Caco-2 (cell line): Measurements from ENCODE around the gene PTK7. TPM values are rescaled to one million over a fixed set of nuclear protein-coding genes. Genes with fewer than 3 reads are reported as not detected.

Experiments
- BruUV-seq: library from RNA; stranded (reverse); fragments of 400-500 nt; replicated peaks from 2 replicates; lab custom pipeline; 2021; lab: Mats Ljungman, UMichigan
- CTCF ChIA-PET: fragments of 300-600 bp; sonication (Branson Sonifier 250); formaldehyde crosslinking; loops from one replicate; lab custom pipeline; 2022; ENCODE audit warnings: antibody characterized with exemption; lab: Charles Lee
- POLR2A ChIA-PET: fragments of 300-600 bp; sonication (Branson Sonifier 250); formaldehyde crosslinking; loops from one replicate; lab custom pipeline; 2022; ENCODE audit warnings: antibody characterized with exemption; lab: Charles Lee
- DNase-seq, 2 experiments: peaks; one replicate each; pipeline versions ENCODE4 v3.0.0 to v3.0.0-alpha.2; 2020 to 2022
- H3K27me3 ChIP-seq: replicated peaks from 2 replicates; pipeline ENCODE4 v1.6.0; 2011; ENCODE audit warnings: low read length; ENCODE audit not compliant: control insufficient read depth, insufficient read depth
- H3K36me3 ChIP-seq: 2 replicates; pipeline ENCODE4 v1.5.1; 2011; ENCODE audit warnings: low read length; ENCODE audit not compliant: control insufficient read depth, insufficient read depth
- H3K4me1 ChIP-seq: fragments of 250-450 bp; sonication (Bioruptor Pico); 2 replicates; pipeline ENCODE4 v1.5.1; 2020; ENCODE audit warnings: mild to moderate bottlenecking
- H3K4me3 ChIP-seq: 2 replicates; pipeline ENCODE4 v1.5.1; 2011; ENCODE audit warnings: low read depth, mild to moderate bottlenecking, control low read depth, low read length
- H3K9me3 ChIP-seq: fragments of 250-450 bp; sonication (Bioruptor Pico); 2 replicates; pipeline ENCODE4 v1.5.1; 2020; ENCODE audit warnings: mild to moderate bottlenecking, moderate library complexity
- H3K27ac Mint-ChIP-seq: one replicate; pipeline ENCODE4 v1.8.0; 2022; ENCODE audit warnings: mixed read lengths; ENCODE audit not compliant: unreplicated experiment
- H3K27me3 Mint-ChIP-seq: one replicate; pipeline ENCODE4 v1.8.0; 2022; ENCODE audit warnings: mixed read lengths; ENCODE audit not compliant: insufficient read depth, unreplicated experiment
- H3K36me3 Mint-ChIP-seq: one replicate; pipeline ENCODE4 v1.8.0; 2022; ENCODE audit warnings: mild to moderate bottlenecking, mixed read lengths; ENCODE audit not compliant: insufficient read depth, unreplicated experiment
- H3K4me1 Mint-ChIP-seq: one replicate; pipeline ENCODE4 v1.8.0; 2022; ENCODE audit warnings: low read depth, mixed read lengths; ENCODE audit not compliant: unreplicated experiment
- H3K4me3 Mint-ChIP-seq: one replicate; pipeline ENCODE4 v1.8.0; 2022; ENCODE audit warnings: mild to moderate bottlenecking, moderate library complexity, mixed read lengths; ENCODE audit not compliant: unreplicated experiment
- H3K9me3 Mint-ChIP-seq: one replicate; pipeline ENCODE4 v1.8.0; 2022; ENCODE audit warnings: mixed read lengths; ENCODE audit not compliant: unreplicated experiment
- intact Hi-C: fragments of 100-400 bp; cut with micrococcal nuclease; formaldehyde crosslinking; loops from one replicate; pipeline ENCODE4 v1.10.0; 2022; ENCODE audit not compliant: unreplicated experiment
- total RNA-seq: library from RNA; stranded (reverse); gene quantifications from 2 replicates; pipeline ENCODE4 v1.2.3, GENCODE V29; 2022
- TF ChIP-seq, protein P1 (sequence below), 2 experiments: fragments of 200-600 bp in 1 of 2; IDR thresholded peaks; 1 replicate in 1 of 2; 2 replicates in 1 of 2; pipeline versions ENCODE4 v1.5.1 to v1.8.0; 2011 to 2022; ENCODE audit warnings: antibody characterized with exemption in 1 of 2, control low read depth in 1 of 2, inconsistent platforms in 1 of 2, low read depth in 1 of 2, low read length in 1 of 2, mild to moderate bottlenecking in 1 of 2, moderate library complexity in 1 of 2; ENCODE audit not compliant: insufficient read depth in 1 of 2, severe bottlenecking in 1 of 2, unreplicated experiment in 1 of 2

PTK7 gene
- total RNA-seq, 1 experiment from 2014 or later, result 180 TPM

DNA sequence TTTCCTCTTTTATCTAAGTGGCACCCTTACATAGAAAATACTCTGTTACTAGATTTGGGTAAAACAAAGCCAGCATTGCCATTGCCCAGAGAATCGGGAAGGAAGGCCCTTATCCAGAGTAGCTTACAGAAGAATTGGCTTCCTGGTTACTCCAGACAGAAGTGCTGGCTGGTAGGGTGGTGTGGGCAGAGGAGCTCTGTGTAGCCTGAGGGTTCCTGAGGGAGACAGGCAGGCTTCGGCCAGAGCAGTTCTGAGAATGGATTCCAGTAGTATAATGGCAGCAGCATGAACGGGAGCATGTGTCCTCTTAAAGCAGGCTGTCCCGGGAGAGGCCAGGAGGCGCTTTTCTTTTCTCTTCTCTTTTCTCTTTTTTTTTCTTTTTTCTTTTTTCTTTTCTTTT lies 117.8 kb downstream of the PTK7 start:
- no peaks in the 10 kb centered on the region for H3K9me3 ChIP-seq
- intact Hi-C loops, result no loop called here
- TF ChIP-seq, protein P1, sequence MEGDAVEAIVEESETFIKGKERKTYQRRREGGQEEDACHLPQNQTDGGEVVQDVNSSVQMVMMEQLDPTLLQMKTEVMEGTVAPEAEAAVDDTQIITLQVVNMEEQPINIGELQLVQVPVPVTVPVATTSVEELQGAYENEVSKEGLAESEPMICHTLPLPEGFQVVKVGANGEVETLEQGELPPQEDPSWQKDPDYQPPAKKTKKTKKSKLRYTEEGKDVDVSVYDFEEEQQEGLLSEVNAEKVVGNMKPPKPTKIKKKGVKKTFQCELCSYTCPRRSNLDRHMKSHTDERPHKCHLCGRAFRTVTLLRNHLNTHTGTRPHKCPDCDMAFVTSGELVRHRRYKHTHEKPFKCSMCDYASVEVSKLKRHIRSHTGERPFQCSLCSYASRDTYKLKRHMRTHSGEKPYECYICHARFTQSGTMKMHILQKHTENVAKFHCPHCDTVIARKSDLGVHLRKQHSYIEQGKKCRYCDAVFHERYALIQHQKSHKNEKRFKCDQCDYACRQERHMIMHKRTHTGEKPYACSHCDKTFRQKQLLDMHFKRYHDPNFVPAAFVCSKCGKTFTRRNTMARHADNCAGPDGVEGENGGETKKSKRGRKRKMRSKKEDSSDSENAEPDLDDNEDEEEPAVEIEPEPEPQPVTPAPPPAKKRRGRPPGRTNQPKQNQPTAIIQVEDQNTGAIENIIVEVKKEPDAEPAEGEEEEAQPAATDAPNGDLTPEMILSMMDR (IDR thresholded peaks at IDR 0.05; ENCODE audit: insufficient read depth in 1 of 2, low read depth in 1 of 2, low read length in 1 of 2, severe bottlenecking in 1 of 2, unreplicated experiment in 1 of 2), result no peak
- no peak for DNase-seq
- CTCF ChIA-PET, result no interaction called here
- Mint-ChIP-seq H3K27ac (no peak overlapping the region), H3K36me3 (no peaks in the 10 kb centered on the region), H3K4me3 (no peak overlapping the region), H3K4me1 (peaks cover 5% of the 10 kb centered on the region), H3K27me3 (no peaks in the 10 kb centered on the region), H3K9me3 (no peaks in the 10 kb centered on the region)
- no peaks in the 10 kb centered on the region for H3K4me1 ChIP-seq
- POLR2A ChIA-PET, result no interaction called here
- no peaks in the 10 kb centered on the region for H3K27me3 ChIP-seq
- BruUV-seq, result no TSS peak
- H3K36me3 ChIP-seq, result no peaks in the 10 kb centered on the region
- H3K4me3 ChIP-seq, result no peak overlapping the region

DNA sequence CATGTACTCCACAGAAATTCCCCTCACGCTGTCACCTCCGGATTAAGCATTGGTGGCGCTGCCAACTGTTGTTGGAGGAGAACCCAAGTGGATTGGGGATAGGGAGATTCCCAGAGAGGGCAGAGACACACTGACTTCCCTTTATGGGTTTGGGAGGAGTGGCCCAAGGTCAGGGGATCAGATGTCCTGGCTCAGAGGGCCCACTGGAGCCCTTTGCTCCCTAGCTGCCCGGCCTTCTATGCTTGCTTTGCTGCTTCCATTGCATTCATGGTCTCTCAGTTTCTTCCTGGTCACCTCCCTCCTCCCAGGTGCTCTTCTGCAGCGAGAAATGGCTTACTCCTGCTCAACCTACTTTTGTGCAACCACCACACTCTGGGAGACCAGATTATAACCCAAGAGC lies 120.2 kb downstream of the PTK7 start:
- no peaks in the 10 kb centered on the region for H3K36me3 ChIP-seq
- Mint-ChIP-seq H3K27me3 (no peaks in the 10 kb centered on the region), H3K4me3 (no peak overlapping the region), H3K27ac (no peak overlapping the region), H3K36me3 (no peaks in the 10 kb centered on the region), H3K9me3 (no peaks in the 10 kb centered on the region), H3K4me1 (peaks cover 5% of the 10 kb centered on the region)
- H3K4me3 ChIP-seq, result no peak overlapping the region
- H3K9me3 ChIP-seq, result no peaks in the 10 kb centered on the region
- no peak for DNase-seq
- ChIA-PET CTCF (no interaction called here), POLR2A (no interaction called here)
- no peaks in the 10 kb centered on the region for H3K4me1 ChIP-seq
- no TSS peak for BruUV-seq
- no peaks in the 10 kb centered on the region for H3K27me3 ChIP-seq
- intact Hi-C loops, result no loop called here
- TF ChIP-seq, protein P1 (IDR thresholded peaks at IDR 0.05; ENCODE audit: insufficient read depth in 1 of 2, low read depth in 1 of 2, low read length in 1 of 2, severe bottlenecking in 1 of 2, unreplicated experiment in 1 of 2), result no peak

DNA sequence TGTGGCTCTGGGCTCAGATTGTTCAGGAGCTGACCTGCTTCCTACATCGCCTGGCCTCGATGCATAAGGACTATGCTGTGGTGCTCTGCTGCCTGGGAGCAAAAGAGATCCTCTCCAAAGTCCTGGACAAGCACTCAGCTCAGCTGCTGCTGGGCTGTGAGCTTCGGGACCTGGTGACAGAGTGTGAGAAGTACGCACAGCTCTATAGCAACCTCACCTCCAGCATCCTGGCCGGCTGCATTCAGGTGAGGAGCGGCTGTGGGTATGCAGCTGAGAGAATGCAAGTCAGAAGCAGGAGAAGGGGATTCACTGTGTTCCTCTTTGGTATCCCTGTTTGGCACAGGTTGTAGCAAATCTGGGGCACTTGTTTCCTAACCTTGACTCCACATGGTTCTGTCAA lies 123.8 kb downstream of the PTK7 start:
- no TSS peak for BruUV-seq
- H3K9me3 Mint-ChIP-seq, result no peaks in the 10 kb centered on the region
- no peak overlapping the region for H3K4me3 ChIP-seq
- H3K27me3 Mint-ChIP-seq, result no peaks in the 10 kb centered on the region
- H3K4me3 Mint-ChIP-seq, result no peak overlapping the region
- H3K27ac Mint-ChIP-seq, result no peak overlapping the region
- DNase-seq, result peak in 1 of 2 experiments; percentile 7
- TF ChIP-seq, protein P1 (IDR thresholded peaks at IDR 0.05; ENCODE audit: insufficient read depth in 1 of 2, low read depth in 1 of 2, low read length in 1 of 2, severe bottlenecking in 1 of 2, unreplicated experiment in 1 of 2), result no peak
- H3K36me3 Mint-ChIP-seq, result no peaks in the 10 kb centered on the region
- intact Hi-C loops, result no loop called here
- H3K4me1 ChIP-seq, result no peaks in the 10 kb centered on the region
- ChIA-PET CTCF (no interaction called here), POLR2A (no interaction called here)
- no peaks in the 10 kb centered on the region for H3K4me1 Mint-ChIP-seq
- H3K9me3 ChIP-seq, result no peaks in the 10 kb centered on the region
- H3K27me3 ChIP-seq, result no peaks in the 10 kb centered on the region; the same call in 1 of the 2 replicates
- H3K36me3 ChIP-seq, result no peaks in the 10 kb centered on the region
